HG02981 (cell line): Measurements from ENCODE around the gene CRELD1.

Experiments used
- ATAC-seq: cut with Tn5 transposase; IDR thresholded peaks from one replicate; pipeline ENCODE4 v1.9.1; 2021; ENCODE audit warnings: mild to moderate bottlenecking, moderate library complexity; ENCODE audit not compliant: unreplicated experiment

CRELD1 gene

GRCh38 chr3:9903238-9903624, 30.4 kb upstream of the CRELD1 start:
- ATAC-seq, result no peak

DNA sequence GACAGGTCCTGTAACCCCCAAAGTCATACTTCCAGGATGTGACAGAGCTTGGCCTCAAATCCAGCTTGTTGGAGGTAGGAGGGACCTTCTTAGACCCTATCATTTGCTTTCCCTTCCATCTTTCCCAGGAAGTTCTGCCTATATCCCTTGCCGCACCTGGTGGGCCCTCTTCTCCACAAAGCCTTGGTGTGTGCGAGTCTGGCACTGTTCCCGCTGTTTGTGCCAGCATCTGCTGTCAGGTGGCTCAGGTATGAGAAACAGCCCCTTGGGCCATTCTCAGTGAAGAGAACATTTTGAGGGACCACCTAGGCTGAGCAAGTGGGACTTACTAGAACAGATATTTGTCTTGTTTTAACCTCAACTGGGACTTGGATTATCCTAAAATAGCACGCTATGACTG, 29.7 kb upstream of the CRELD1 start:
- ATAC-seq, result no peak

GRCh38 chr3:9906480-9906879, 27.2 kb upstream of the CRELD1 start:
- no peak for ATAC-seq

DNA sequence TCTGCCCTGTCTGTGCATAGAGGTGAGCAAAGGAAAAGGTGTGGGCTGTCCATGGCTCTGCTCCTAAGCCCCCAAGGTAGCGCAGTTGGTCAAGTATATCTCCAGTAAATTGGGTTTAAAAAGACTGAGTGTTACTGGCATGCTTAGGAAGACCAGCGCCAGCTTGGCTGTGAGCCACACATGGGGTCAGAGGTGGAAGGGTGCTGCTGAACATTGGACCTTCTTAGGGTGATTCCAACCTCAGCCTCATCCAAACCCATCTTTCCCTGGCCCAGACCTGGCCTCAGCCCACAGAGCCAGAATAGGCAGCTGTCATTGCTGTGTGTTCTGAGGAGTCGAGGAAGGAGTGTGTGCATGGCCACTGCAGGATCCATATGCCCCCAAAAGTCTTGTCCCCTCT, 25.3 kb upstream of the CRELD1 start:
- ATAC-seq, result no peak

- no peak for ATAC-seq
Observed at GRCh38 chr3:9909221-9910013, 24.2 kb upstream of the CRELD1 start.

DNA sequence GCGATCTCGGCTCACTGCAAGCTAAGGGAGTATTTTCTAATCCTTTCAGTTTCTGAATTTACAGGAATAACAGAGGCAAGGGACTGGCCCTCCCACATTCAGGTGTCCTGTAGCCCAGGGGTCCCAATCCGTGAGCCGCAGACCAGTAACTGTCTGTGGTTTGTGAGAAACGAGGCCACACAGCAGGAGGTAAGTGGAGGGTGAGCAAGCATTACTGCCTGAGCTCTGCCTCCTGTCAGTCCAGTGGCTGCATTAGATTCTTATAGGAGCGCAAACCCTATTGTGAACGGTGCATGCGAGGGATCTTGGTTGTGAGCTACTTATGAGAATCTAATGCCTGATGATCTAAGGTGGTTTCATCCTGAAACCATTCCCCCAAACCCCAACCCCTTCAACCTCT, 21.8 kb upstream of the CRELD1 start:
- no peak for ATAC-seq

DNA sequence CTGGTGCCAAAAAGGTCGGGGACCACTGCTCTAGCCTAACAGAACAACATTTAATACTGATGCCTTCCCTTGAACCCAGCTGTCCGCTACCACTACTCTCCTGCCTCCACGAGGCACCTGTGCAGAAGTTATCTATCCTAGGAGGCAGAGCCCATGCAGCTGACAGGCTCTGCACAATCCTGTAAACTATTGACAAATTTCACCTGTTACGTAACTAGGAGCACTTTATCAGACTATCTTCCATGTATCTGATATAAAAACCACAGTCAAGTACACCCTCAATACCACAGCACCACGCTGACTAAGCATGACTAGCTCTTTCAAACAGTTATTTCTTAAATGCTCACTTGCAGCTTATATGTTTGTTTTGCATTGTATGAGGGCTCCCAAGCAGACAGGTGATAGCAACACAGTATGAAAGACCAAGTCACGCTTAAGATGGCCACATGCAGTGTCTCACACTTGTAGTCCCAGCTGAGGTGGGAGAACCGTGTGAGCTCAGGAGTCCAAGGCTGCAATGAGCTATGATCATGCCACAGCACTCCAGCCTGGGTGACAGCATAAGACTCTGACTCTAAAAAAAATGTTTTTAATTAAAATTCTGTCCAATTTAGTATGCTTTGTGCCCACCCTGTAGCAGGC, 21.2 kb upstream of the CRELD1 start:
- no peak for ATAC-seq

DNA sequence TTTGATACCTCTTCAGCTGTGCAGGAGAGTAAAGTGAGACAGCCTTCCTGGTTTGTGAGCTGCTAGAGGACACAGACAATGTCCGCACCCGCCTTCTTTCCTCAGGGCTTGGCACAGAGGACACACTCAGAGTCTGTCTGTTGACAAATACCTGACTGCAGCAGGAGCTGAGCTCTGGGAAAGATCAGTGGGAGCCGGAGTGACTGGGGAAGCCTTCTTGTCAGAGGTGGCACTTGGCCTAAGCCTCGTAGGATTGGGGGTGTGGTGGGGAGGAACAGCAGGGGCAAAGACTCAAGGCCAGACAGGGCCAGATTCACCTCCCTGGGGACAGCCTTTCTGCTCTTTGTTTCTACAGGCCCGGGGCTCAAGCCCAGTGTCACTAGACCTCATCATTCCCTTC, 20.0 kb upstream of the CRELD1 start:
- ATAC-seq, result no peak

DNA sequence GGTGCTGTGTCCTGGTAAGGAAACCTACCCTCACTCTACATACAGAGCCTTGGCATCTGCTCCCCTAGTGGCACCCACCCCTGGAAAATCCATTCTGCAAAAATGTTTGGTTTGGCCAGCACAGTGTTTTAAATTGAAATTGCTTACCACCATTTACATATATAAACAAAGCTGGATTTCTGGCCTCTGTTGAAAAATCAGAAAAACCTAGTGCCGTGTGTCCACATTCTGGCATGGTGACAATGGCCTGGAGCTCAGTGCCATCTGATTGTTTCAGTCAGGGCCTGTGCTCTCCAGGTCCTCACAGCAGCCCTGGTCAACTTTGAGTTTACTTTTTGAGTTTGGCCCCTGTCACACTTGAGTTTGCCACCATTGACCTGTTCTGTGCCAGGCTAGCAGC, 19.6 kb upstream of the CRELD1 start:
- no peak for ATAC-seq

DNA sequence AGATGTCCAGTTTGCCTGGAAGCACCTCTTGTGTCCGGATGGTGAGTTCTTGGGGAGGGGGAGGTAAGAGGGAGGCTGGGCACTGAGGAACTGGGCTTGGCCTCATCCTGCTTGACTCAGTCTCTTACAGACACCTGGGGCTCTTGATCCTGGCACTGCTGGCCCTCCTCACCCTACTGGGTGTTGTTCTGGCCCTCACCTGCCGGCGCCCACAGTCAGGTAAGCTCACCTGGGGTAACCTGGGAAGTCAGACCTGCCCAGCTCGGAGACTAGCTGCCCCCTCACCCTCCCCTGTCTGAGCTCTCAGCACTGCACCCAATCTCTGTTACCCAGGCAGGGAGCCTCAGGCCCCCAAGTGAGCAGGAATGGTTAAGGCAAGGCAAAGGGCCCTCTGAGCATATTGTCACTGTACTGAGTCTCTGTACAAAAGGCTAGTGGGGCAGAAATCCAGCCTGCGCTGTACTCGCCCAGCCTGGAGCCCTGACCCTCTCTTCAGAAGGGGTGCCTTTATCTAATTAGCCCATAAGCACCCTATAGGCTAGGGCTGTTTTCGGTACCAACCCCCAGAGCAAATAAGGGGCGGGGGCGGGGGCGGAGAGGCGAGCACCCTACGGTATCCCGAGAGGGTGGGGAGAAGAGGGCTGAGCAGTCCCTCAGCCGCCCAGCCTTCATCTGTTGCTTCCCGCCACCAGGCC, 18.9 kb upstream of the CRELD1 start:
- ATAC-seq, result no peak

- no peak for ATAC-seq
Observed at GRCh38 chr3:9915254-9916141, 18.1 kb upstream of the CRELD1 start.

GRCh38 chr3:9916346-9916733, 17.3 kb upstream of the CRELD1 start:
- ATAC-seq, result no peak

DNA sequence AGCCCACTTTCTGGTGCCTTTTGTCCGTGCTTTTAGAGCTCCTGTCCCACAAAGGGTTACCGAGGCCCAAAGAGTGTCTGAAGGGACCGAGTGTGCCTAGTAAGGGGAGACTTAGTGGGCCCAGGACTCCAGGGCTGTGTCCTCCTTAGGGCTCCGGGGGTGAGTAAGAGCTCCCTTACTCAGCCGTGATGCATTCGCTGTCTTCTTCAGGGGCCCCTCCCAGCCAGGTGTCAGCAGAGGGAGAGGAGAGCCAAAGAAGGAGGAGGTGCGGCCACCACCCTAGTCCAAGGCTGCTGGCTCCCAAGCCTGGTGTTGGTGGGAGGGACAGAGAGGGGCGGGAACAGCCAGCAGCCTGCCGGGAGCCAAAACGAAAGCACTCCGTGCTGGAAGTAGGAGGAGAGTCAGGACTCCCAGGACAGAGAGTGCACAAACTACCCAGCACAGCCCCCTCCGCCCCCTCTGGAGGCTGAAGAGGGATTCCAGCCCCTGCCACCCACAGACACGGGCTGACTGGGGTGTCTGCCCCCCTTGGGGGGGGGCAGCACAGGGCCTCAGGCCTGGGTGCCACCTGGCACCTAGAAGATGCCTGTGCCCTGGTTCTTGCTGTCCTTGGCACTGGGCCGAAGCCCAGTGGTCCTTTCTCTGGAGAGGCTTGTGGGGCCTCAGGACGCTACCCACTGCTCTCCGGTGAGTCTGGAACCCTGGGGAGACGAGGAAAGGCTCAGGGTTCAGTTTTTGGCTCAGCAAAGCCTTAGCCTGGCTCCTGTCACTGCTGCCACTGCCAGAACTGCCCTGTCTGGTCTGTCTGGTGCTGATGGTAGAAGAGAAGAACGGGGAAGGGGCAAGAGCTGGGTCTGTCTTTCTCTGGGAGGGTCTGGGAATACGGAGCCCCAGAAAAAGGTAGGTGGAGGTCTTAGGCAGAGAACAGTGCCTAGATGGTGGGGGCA, 16.6 kb upstream of the CRELD1 start, which contains the start of gene IL17RC:
TSS of gene IL17RC (plus strand) at position 365 of the 947 bp plus-strand sequence. CDS start at position 583, 218 bp downstream.
- ATAC-seq, result no peak

DNA sequence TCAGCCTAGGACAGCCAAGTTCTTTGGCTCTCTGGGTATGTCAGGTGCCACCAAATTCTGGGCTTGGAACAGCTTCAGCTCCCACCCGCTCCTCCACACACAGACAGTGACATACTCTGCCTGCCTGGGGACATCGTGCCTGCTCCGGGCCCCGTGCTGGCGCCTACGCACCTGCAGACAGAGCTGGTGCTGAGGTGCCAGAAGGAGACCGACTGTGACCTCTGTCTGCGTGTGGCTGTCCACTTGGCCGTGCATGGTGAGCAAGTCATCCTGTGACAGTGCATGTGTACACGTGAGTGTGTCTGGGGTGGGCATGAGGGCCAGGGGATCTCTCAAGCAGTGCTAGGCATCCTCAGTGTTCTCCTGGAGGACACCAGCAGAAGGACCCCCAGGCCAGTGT, 15.8 kb upstream of the CRELD1 start:
- no peak for ATAC-seq

- no peak for ATAC-seq
Observed at GRCh38 chr3:9918261-9919038, 15.2 kb upstream of the CRELD1 start.

- no peak for ATAC-seq
Observed at GRCh38 chr3:9928158-9928557, 5.5 kb upstream of the CRELD1 start.

DNA sequence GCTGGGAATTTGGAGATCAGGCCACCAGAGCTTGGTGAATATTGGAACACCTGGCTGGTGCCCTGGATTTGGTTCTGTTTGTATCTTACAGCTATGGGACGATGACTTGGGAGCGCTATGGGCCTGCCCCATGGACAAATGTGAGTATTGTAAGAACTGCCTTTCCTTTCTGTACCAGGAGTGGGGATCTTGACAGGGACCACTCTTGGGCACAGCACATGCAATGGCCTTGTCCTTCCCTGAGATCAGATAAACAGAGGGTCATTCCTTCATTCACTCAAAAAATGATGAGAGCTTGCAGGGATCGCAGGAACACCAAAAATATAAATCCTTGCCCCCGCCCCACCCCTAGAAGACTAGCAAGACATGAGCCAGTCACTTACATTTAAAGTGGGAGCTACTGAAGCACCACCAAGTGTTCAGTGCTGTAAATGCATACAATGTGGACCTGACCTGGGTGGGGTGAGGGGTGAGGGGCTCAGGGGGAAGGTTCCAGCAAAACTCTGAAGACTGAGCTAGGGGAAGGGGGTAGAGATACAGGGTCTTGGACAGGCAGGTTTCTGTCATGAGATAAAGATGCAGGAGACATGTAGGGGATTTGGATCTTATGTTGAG, 2.7 kb upstream of the CRELD1 start:
- ATAC-seq, result no peak

DNA sequence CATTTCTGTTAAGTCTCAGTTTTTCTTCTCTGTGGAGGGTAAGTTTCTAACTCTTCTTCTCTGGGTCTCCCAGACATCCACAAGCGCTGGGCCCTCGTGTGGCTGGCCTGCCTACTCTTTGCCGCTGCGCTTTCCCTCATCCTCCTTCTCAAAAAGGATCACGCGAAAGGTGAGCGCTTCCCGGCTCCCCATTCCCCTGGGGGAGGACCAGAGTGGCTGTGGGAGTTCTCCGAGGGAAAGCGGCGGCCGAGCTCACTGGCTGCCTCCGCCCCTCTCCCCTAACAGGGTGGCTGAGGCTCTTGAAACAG, 1.1 kb upstream of the CRELD1 start:
- no peak for ATAC-seq
